Muscle of back (tissue), 11 donors: ENCODE data around the gene PROM2. TPM values are rescaled to one million over a fixed set of nuclear protein-coding genes. Genes with fewer than 3 reads are reported as not detected.

Source experiments
- DNase-seq, 3 donors: peaks; one replicate each; pipeline versions ENCODE4 v3.0.0 to v3.0.0-alpha.2; 2013
- polyA plus RNA-seq, 10 donors: library from polyadenylated mRNA; unstranded; fragments of 120-200 nt; gene quantifications; one replicate each; pipeline ENCODE4 v1.2.1, GENCODE V29; 2013; ENCODE audit not compliant: insufficient read length in 10 of 10

PROM2 gene
- polyA plus RNA-seq, 10 donors = 0.35 to 3.5 (median 1.3) TPM

DNA sequence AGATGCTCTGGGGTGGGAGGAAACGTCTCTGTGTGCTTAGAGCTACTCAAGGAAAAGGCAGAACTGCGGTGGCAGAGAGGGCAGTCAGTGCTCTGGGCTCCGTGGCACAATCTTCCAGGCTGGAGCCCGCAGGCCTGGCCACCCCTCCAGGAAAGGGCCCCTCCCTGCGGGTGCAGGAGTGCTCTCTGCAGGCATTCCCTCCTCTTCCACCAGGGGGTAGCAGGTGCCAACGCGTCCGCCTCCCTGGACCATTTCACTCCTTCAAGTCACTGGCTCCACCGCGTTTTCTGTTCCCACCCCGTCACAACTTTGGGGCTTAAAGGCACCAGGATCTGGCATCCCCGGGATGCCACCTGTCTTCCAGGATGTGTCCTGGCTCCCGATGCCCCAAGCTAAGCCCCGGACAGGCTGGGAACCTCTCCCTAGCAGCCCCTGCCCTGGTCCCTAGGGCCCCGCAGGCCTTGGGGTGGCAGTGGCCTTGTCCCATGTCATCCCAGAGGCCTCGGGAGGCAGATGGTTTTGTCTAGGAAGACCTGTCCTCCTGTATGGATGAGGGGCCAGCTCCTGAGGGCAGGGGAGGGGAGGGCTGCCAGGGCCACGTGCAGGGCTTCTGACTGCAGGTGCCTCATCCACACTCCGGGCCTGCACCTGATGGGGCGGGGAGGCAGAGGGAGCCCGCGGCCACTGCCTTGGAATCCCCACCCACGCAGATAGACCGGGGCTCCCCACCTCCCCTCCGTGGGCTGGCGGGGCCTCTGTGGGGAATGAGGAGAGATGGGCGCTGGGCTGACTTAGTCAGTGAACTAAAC lies 49.3 kb downstream of the PROM2 start:
- no peak for DNase-seq

DNA sequence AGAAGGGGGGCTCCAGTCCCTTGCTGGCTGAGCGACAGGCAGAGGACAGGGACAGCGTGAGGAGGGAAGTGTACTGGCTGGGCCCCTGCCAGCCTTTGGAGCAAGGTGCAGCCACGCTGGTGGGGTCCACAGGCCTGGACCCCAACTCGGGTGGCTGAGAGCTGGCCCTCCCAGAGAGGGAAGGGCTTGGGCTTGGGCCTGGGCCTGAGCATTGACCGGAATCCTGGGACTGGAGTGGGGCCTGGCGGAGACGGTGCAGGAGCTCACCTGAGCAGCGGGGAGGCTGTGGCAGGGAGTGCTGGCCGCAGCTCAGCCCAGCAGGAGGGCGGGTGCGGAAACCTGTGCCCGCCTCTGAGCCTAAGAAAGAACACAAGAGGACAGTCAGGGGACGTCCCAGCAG lies 50.8 kb downstream of the PROM2 start:
- DNase-seq = no peak

- DNase-seq = no peak
Observed at GRCh38 chr2:95325590-95326432, 51.6 kb downstream of the PROM2 start.

DNA sequence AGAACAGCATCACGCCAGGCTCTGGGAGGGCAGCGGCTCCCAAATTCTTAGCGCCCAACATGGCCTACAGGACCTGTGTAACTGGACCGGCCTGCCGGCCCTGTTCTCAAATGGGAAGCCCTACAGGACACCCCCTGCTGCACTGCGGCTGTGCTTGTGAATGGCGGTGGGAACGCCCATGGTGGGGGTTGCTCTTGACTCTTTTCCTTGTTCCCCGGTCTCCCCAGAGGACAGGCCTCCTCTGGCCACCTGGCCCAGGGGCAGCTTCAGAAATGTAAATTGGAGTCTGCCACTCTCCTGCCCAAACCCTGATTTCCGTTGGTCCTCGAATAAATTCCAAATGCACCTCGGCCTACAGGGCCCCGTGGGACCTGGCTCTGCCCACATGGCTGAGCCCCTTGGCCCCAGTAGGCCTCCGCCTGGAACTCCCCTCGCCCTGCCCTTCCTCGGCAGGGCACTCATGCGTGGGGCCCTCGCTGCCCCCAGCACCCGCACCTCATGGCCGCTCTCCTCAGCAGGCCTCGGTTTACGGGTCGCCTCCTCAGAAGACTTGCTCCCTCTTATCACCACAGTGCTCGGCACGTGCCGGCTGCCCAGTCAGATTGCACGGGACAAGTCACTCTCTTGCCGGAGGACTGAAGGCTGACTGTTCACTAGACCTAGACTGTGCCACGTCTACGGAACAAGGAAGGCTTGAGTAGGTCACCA lies 52.3 kb downstream of the PROM2 start:
- no peak for DNase-seq

- DNase-seq = no peak
Observed at GRCh38 chr2:95327861-95328260, 53.6 kb downstream of the PROM2 start.

DNA sequence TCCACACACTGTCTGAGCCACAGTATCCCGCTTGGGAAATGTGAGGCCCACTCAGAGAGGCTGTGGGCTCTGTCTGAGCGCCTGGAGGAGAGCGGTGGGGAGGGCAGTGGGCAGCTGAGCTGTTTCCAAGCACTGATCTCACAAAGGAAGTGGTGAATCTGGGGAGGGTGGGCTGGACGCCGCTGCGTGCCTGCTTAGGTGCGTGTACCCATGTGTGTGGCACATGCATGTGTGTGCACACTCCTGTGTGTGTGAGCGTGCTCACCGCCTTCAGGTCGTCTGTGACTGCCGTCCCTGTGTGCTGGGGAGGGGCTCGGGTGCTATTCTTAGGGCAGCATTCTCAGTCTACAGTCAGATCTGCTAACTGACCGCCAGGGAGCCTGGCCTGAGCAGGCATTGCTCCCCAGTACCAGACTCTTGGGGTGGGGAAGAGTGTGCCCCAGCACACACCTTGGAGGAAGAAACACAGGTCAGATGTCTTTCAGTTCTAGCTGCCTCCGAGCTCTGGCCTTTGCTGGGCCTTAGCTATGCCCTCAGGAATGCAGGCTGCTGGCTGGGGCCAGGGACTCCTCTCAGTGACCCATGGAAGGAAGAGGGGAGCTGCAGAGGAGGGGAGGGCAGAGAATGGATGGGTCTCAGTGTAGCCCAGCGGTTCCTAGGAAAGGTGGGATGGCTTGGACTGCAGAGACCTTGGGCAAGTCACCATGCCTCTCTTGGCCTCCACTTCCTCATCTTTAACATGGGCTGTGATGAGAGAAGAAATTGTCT lies 54.3 kb downstream of the PROM2 start:
- DNase-seq = no peak

GRCh38 chr2:95329401-95329800 lies 55.2 kb downstream of the PROM2 start:
- DNase-seq = no peak

DNA sequence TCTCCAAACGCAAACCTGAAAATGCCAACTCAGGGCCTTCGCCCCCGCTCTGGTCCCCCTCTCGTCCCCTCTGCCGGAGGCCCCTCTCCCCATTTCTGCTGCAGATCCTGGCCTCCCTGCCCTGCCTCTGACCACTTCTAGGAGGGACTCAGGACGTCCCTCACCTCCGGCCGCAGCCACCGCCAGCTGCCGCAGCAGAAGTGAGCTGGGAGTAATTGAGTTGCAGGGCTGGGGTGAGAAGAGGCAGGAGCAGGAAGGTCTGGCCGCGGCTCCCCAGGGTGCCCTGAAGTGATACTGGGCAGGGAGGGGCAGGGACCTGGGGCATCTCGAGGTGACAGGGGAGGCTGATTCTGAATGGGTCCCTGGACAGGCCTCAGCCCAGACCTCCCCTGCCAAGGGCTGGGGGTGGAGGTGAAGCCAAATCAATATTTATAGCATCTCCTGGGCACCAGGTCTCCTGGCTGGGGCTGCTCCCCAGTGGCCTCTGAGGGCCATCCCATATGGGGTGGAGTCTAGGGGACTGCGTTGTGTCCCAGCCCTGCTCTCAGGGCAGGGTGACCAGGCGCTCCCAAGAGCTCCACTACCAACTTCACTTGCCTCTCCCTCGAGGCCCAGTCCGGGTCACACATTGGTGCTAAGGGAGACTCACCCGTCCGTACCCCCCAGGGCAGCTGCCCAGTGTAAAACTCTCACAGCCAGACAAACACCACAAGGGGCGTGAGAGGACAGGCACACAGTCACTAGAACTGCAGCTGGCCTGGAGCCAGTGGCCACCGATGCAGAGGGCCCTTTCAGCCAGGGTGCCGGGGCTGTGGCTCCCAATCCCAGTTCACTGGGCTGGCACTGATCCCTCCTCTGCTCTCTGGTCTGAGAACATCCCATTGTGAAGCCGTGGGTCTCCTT lies 55.9 kb downstream of the PROM2 start:
- DNase-seq = no peak

- no peak for DNase-seq
Observed at GRCh38 chr2:95330794-95331338, 56.6 kb downstream of the PROM2 start.

- DNase-seq = no peak
Observed at GRCh38 chr2:95331606-95332005, 57.4 kb downstream of the PROM2 start.

GRCh38 chr2:95332036-95332435 lies 57.8 kb downstream of the PROM2 start:
- no peak for DNase-seq

- no peak for DNase-seq
Observed at GRCh38 chr2:95333056-95333455, 58.8 kb downstream of the PROM2 start.

GRCh38 chr2:95333888-95334338 lies 59.7 kb downstream of the PROM2 start:
- peak in 2 of 3 donors; percentile 50 to 77 for DNase-seq

DNA sequence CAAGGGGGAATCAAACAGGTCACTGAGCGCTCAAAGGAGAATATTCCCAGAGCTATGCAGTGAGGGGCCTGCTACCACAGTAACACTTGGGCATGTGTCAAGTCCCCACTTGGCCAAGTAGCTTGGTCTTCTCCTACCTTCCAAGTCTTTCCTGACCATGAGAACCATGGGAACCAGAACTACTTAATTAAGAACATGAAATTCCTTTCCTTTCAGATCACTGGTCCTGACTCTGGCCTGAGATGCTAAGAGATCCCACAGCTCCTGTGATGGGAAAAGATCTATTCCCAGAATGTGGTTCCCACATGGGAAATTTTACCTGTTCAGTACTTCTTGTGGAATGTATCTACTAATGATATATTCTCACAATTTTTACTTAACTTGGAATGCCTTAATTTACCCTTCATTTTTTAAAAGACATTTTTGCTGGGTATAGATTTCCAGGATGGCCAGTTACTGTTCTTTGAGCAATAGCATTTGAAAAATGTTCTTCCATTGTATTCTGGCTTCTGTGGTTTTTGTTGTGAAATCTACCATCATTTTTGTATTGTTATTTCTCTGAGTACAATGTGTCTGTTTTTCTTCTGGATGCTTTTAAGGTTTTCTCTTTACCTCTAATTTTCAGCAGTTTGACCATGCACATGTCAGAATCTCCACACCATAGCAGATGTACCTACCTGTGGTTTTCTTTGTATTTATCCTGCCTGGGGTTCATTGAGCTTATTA lies 60.8 kb downstream of the PROM2 start:
- DNase-seq = no peak

DNA sequence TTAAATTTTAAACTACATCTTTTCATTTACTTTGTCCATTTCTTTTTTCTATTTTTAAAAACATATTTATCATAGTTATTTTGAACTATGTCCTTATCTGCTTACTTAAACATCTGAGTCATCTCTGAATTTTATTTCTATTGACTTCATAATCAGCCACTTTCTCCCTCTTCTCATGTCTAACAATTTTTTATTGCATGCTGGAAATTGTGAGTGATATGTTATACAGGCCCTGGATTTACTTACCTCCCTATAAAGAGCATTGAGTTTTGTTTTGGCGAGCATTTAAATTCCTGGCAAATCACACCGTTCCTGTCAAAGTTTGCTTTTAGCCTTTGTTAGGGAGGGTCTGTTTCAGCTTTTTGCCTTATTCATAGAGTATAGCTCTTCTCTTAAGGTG lies 62.2 kb downstream of the PROM2 start:
- no peak for DNase-seq

DNA sequence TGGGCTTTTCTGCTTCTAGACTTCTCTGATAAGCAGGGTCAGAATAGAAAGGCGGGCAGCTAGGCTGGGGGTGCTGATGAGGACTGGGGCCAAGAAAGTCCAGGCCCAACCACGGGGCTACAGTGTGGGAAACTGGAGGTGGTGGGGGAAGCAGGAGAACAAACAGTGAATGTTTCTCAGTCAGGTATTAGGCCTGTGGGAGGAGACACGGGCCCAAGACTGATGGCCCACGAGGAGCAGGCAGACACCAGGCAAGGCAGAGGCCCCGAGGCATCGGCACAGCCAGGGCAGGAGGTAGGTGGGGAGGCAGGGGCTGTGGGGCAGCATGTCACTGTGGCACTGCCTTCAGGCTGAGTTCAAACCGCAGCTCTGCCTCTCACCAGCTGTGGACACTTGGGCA lies 63.6 kb downstream of the PROM2 start:
- DNase-seq = no peak
